HG02885 (cell line): ENCODE results near the gene RPS15A.
"Not testable (repeated sequence)": the region's sequence is repeated elsewhere in the genome, so short reads cannot be mapped to it uniquely, and the experiment has no call there.

Experiments
- ATAC-seq: cut with Tn5 transposase; IDR thresholded peaks from one replicate; pipeline ENCODE4 v1.9.1; 2021; ENCODE audit warnings: mild to moderate bottlenecking; ENCODE audit not compliant: unreplicated experiment, poor library complexity

Gene RPS15A

DNA sequence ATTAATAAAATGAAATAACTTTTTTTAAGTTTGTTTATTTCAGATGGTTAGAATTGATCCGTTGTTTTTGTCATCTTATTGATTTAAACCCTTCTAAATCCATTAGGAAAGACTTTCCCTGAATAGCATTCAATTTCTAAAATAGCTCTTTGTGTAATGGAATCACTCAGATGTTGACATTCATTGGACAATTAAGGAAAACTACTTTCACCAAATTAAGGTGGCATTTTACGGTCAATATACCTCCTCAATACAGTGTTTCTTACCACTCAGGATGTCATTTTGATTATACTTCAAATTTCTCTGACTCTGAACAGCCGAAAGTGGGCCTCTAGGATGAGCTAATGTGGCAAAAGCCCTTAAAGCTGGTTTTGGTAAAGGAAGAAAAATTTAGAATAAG lies 9.4 kb upstream of the RPS15A start:
- ATAC-seq: no peak

DNA sequence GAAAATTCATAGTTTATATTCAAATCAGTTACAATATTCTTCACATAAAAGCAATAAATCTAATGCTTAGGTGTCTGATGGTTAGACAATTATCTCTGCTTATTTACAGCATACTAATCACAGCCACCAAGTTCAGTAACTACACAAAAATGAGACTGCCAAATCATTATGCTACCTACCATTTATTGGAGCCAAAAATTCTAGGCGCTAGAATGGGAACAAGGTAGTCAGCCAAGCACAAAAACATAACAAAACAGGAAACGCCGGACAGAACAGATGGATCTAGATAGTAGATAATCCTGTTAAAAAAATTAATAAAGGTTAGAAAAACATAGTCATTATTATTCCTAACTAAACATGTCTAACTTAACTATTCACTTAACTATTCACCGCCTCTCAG lies 7.6 kb upstream of the RPS15A start:
- ATAC-seq: no peak

DNA sequence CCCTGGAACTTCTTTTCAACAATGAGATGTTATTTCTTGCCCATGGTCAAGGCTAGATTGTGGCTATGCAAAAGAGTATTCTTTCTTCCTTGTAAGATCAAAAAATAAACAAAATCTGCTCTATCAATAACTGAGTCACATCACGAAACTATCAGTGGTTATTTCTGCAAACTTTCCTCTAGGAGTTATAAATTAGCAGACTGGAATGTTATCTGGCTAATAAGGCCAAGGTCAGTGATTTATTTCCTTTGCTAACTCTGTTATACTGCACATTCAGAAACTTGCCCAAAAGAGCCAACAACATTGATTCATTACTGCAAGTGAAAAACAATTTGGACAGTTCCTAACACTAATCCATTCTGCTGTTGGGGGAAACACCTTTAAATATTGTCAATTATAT lies 6.2 kb upstream of the RPS15A start:
- no peak for ATAC-seq

DNA sequence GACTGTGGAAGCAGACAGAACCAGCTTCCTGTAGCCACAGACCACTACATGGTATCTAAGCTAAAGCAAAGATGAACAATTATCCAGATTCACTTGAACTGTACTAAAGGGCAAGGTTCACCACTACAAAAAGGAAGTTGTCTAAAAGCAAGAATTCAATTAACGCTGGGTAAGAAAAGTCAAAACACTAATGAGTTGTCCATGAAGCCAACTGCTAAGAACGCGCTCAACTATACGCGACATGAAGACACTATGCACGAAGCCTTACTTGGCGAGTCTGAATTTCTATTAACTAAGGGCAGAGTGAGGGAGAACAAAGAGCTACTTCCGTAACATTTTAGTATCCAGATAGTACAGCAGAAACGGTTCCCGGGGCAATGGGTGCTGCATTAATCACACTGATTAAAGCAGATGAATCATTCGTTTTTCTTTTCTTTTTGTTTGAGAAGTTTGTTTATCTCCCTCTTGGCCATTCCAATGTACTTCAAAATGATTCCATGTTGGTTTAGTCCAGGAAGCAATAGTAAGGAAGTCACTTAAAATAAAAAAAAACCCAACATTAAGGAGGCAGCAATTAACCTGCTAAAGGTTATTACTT lies 2.8 kb upstream of the RPS15A start:
- ATAC-seq: no peak

DNA sequence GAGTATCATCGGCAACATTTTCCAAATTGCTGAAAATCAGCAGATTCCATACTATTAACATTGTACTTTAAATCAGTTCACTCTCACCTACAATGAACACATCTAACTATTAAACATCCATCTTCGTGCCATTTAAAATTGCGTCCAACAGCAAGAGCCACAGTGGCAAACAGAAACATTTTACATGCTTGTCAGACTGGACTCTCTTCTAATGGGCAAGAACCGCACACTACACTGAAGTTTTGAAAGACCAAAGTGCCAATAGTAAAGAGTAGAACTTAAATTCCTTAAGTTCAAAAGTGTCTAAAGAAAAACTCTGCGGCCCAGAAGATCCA lies 652 bp downstream of the RPS15A start:
- ATAC-seq: no peak

- ATAC-seq: no peak
These were observed 1.2 kb downstream of the RPS15A start for GRCh38 chr16:18788828-18789514.

GRCh38 chr16:18784917-18785623 lies 5.1 kb downstream of the RPS15A start:
- no peak for ATAC-seq

GRCh38 chr16:18783430-18784341 lies 6.4 kb downstream of the RPS15A start:
- no peak for ATAC-seq

DNA sequence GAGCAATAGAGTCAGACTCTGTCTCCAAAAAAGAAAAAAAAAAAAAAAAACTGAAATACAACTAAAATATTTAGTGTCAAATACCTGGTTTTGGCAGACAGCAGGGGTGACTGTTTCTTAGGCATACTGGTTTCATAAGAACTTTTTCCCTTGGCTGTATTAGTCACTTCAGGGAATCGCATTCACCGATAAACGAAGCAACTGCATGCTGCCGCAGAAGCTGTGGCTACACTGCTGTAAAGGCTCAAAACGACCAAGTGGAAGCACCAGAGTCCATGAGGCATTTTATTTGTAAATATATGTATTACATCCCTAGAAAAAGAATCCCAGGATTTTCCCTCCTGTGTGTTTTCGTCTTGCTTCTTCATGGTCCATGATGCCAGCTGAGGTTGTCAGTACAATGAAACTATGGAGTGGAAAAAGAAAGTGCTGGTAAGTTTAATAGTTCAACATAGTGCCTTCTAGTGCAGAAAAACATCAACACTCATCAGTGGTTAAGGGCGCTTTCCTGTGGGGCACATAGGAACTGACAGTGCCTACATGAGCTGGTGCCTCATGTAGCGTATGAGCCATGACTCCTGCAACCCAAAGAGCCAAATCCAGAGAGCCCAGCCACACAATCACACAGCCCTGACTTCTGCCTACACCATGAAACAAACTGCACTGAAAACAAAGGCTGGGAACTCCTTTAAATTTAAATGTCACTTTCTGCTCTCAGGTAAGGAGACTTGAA lies 7.3 kb downstream of the RPS15A start:
- no peak for ATAC-seq

DNA sequence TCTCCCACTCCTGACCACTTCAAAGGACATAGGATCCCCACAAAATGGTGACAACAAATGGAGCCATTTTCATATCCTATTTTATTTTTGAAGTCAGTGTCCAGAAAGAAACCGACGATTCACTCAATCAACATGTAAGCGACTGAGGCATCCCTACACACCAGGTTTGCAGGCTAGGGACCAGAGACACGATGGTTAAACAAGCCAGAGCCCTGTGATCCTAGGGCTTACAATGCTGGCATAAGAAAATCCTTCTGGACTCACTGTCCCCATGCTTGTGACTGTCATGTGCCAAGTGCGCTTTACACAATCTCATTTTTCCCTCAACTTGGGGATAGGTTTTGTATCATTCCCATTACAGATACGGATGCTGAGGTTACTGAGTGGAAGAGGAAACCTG lies 8.9 kb downstream of the RPS15A start:
- ATAC-seq: not testable (repeated sequence)

DNA sequence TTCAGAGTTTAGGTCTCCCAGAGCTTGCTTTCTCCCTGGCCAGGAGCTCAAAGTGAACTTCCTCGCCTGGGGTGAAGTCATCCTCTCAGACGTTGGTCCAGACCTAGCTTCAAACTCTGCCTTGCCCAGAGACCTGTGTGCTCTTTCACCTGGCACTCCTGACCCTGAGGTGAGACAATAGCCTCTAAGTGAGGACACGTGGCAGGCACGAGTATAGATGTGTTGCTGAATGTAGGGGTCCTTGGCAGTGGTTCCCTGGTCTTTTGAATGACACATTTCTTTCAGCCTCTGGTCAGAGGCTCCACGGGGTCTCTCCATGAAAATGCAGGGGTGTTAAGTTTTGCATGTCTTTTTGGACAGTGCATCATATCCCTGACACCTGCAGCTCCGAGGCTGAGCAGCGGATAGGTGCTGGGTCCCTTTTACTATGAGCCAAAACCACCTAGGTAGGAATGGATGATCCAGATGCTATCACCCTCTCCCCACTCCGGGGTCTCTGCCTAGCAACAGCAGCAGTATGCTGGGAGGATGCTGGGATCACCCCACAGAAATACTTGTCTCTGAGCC lies 9.6 kb downstream of the RPS15A start:
- not testable (repeated sequence) for ATAC-seq

- not testable (repeated sequence) for ATAC-seq
These were observed 12.5 kb downstream of the RPS15A start for GRCh38 chr16:18777664-18778063.

- not testable (repeated sequence) for ATAC-seq
These were observed 13.8 kb downstream of the RPS15A start for GRCh38 chr16:18776334-18776733.

DNA sequence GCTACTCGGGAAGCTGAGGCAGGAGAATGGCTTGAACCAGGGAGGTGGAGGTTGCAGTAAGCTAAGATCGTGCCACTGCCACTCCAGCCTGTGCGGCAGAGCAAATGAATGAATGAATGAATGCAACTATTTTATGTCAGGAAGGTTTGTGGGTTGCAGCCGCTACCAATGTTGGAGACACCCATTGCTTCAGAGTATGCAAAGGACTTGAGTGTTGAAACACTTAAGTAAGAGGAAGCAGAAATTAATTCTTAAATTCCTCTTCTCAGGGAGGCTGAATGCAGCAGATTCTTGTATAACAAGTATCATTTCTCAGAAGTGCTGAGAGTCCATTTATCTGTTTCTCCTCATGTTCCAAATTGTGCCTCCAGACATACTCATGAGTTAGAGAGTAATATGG lies 15.5 kb downstream of the RPS15A start:
- not testable (repeated sequence) for ATAC-seq

GRCh38 chr16:18772171-18772570 lies 18.0 kb downstream of the RPS15A start:
- not testable (repeated sequence) for ATAC-seq

GRCh38 chr16:18770336-18770962 lies 19.7 kb downstream of the RPS15A start:
- ATAC-seq: not testable (repeated sequence)

DNA sequence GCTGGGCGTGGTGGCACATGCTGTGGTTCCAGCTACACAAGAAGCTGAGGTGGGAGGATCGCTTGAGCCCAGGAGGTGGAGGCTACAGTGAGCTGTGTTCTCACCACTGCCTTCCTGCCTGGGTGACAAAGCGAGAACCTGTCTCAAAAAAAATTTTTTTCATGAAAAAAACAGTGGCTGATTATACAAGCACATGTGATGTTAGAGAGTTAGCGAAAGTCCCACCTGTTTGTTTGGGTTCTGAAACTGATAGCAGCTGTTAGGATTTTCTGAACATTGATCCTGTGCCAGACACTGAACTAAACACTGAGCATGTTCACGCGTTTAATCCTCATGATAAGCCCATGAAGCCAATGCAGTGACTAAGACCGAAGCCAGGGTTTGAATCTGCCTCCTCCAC lies 22.9 kb downstream of the RPS15A start:
- ATAC-seq: peak; percentile 61

DNA sequence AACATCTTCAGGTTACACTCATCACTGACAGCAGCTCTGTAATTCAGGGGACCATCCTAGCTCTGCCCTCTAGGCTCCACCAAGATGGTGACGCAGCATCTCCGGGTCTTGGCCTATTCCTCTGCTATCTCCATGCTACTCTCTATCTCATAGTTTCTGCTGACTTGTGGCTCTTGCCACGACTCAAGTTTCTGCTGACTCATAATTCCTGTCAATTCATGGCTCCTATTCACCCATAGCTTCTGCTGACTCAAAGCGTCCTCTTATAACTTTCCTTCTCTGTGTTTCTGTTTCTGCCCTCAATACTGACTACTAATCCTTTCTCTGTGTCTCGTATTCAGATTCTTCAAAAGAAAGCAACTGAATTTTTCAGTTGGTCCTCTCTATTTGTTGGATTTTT lies 27.4 kb downstream of the RPS15A start:
- peak; percentile 43 for ATAC-seq
